ENCODE results near the gene FRMD6. TPM values are rescaled to one million over a fixed set of nuclear protein-coding genes. Genes with fewer than 3 reads are reported as not detected.

The FRMD6 gene
- total and polyA plus RNA-seq, 9 of the 15 experiments (the other 6 are each of a cell fraction or from before 2014, with no cell fraction given), result 0.11 to 0.92 (median 0.53) TPM

GRCh38 chr14:51711505-51711904 is 59.8 kb downstream of the FRMD6 start:
- in situ Hi-C loops (cut with MboI) (no loop called here), intact Hi-C loops (cut with micrococcal nuclease) (no loop called here)
- no peak for ATAC-seq
- WGBS (ENCODE audit: insufficient coverage, low coverage, missing lambda C conversion rate), result 0% methylated on average over 2 of the region's 2 CpGs
- POLR2A ChIA-PET, result no interaction called here
- no TSS peak for BruUV-seq (replicated peaks)
- no peak for FAIRE-seq
- Histone ChIP-seq H3K4me1 (replicated peaks in 1 of 2; ENCODE audit: control insufficient read depth in 2 of 2, insufficient read depth in 2 of 2, low read length in 2 of 2) (no peaks in the 10 kb centered on the region), H3K36me3 (ENCODE audit: control insufficient read depth, insufficient read depth, low read length) (no peaks in the 10 kb centered on the region), H3K27me3 (ENCODE audit: control insufficient read depth in 2 of 2, insufficient read depth in 2 of 2, low read length in 2 of 2) (peaks cover 0 to 5% of the 10 kb centered on the region in 2 experiments; a peak in 1 of 5 replicates), H3K9ac (ENCODE audit: insufficient read depth in 1 of 2, low read depth in 2 of 2, low read length in 2 of 2) (no peak overlapping the region), H3K9me1 (ENCODE audit: control insufficient read depth, insufficient read depth, low read length) (no peaks in the 10 kb centered on the region), H3K9me3 (replicated peaks; ENCODE audit: control insufficient read depth, insufficient read depth, low read depth, low read length) (no peaks in the 10 kb centered on the region), H2AFZ (ENCODE audit: low read depth, low read length) (no peak overlapping the region), H3K79me2 (ENCODE audit: control insufficient read depth, insufficient read depth, low read length) (no peaks in the 10 kb centered on the region), H3K4me3 (no peak overlapping the region), H3K4me2 (ENCODE audit: insufficient read depth, low read length) (no peak overlapping the region), H3K27ac (ENCODE audit: extremely low read depth, low read depth, low read length) (no peak overlapping the region), H4K20me1 (replicated peaks; ENCODE audit: control insufficient read depth, insufficient read depth, low read length) (no peaks in the 10 kb centered on the region)
- no peak for DNase-seq (ENCODE audit: extremely low read depth in 1 of 4, low spot score in 3 of 4)
- no peak for TF ChIP-seq STAG1 (CRISPR knock-in tag; IDR thresholded peaks at IDR 0.05; ENCODE audit: borderline replicate concordance)
- CTCF ChIA-PET (ENCODE audit: low intra/inter-chr PET ratio), result no interaction called here

- peak; percentile 75 for ATAC-seq
- in situ Hi-C loops (cut with MboI), result no loop called here
- H3K4me3 ChIP-seq, result no peak overlapping the region
- no peaks in the 10 kb centered on the region for H3K36me3 ChIP-seq (ENCODE audit: control insufficient read depth, insufficient read depth, low read length)
- H3K9me1 ChIP-seq (ENCODE audit: control insufficient read depth, insufficient read depth, low read length), result no peaks in the 10 kb centered on the region
- no peaks in the 10 kb centered on the region for H4K20me1 ChIP-seq (replicated peaks; ENCODE audit: control insufficient read depth, insufficient read depth, low read length)
- intact Hi-C loops (cut with micrococcal nuclease), result no loop called here
- ChIA-PET POLR2A (interaction anchor here (0.8 kb wide), 1 partner anchor 21 kb away, joined by 4 read pairs; no protein-coding TSS in a partner anchor), CTCF (ENCODE audit: low intra/inter-chr PET ratio) (no interaction called here)
- DNase-seq (ENCODE audit: extremely low read depth in 1 of 4, low spot score in 3 of 4), result peak in 2 of 4 experiments; percentile 2 to 3
- H3K27me3 ChIP-seq (ENCODE audit: control insufficient read depth in 2 of 2, insufficient read depth in 2 of 2, low read length in 2 of 2), result peaks cover 0 to 5% of the 10 kb centered on the region in 2 experiments; a peak in 2 of 5 replicates
- FAIRE-seq, result no peak
- no peaks in the 10 kb centered on the region for H3K79me2 ChIP-seq (ENCODE audit: control insufficient read depth, insufficient read depth, low read length)
- no peak overlapping the region for H3K27ac ChIP-seq (ENCODE audit: extremely low read depth, low read depth, low read length)
- 0% methylated on average over 7 of the region's 7 CpGs for WGBS (ENCODE audit: insufficient coverage, low coverage, missing lambda C conversion rate)
- H3K4me2 ChIP-seq (ENCODE audit: insufficient read depth, low read length), result no peak overlapping the region
- H3K4me1 ChIP-seq (replicated peaks in 1 of 2; ENCODE audit: control insufficient read depth in 2 of 2, insufficient read depth in 2 of 2, low read length in 2 of 2), result no peaks in the 10 kb centered on the region
- H3K9me3 ChIP-seq (replicated peaks; ENCODE audit: control insufficient read depth, insufficient read depth, low read depth, low read length), result no peaks in the 10 kb centered on the region
- no TSS peak for BruUV-seq (replicated peaks)
- no peak overlapping the region for H3K9ac ChIP-seq (ENCODE audit: insufficient read depth in 1 of 2, low read depth in 2 of 2, low read length in 2 of 2)
- no peak overlapping the region for H2AFZ ChIP-seq (ENCODE audit: low read depth, low read length)
- TF ChIP-seq HES1 (IDR thresholded peaks at IDR 0.05; ENCODE audit: low read depth) (no peak), CTCF (IDR thresholded peaks at IDR 0.05 in 2 of 3, conservative IDR thresholded peaks at IDR 0.05 in 1 of 3; ENCODE audit: insufficient read depth in 2 of 3, low read depth in 1 of 3, low read length in 3 of 3) (0 out of 6 replicates have a peak, but pooled peaks of 1 of the 3 experiments have one; percentile 4), ZNF445 (CRISPR knock-in tag; IDR thresholded peaks at IDR 0.05; ENCODE audit: low read depth) (no peak)
These were observed 63.5 kb downstream of the FRMD6 start for GRCh38 chr14:51715250-51715649.
